HepG2 (cell line): Measurements from ENCODE around the gene MLST8. TPM values are rescaled to one million over a fixed set of nuclear protein-coding genes. Genes with fewer than 3 reads are reported as not detected.

Experiments
- BHLHE40 ChIP-seq: IDR thresholded peaks from 2 replicates; pipeline ENCODE4 v1.6.1; 2011; ENCODE audit warnings: low read length, improper control_type of control experiment
- E2F1 ChIP-seq: sonication (generic); formaldehyde crosslinking; IDR thresholded peaks from 2 replicates; pipeline ENCODE4 v1.5.0; 2020; ENCODE audit warnings: missing genetic modification reagents
- ELF4 ChIP-seq: sonication (generic); formaldehyde crosslinking; IDR thresholded peaks from 2 replicates; pipeline ENCODE4 v1.5.0; 2020; ENCODE audit warnings: missing genetic modification reagents, mild to moderate bottlenecking, moderate library complexity, borderline replicate concordance
- FOXK2 ChIP-seq: fragments of 450-650 bp; IDR thresholded peaks from 2 replicates; pipeline ENCODE4 v1.6.1; 2016
- KDM3A ChIP-seq: IDR thresholded peaks from 2 replicates; pipeline ENCODE4 v1.6.1; 2018; ENCODE audit warnings: low read depth, missing compliant biosample characterization
- NCOA1 ChIP-seq: sonication (generic); formaldehyde crosslinking; IDR thresholded peaks from 2 replicates; pipeline ENCODE4 v1.9.0; 2021; ENCODE audit warnings: missing genetic modification reagents
- NFRKB ChIP-seq: fragments of 450-650 bp; IDR thresholded peaks from 2 replicates; pipeline ENCODE4 v1.6.1; 2017
- PCBP2 ChIP-seq: fragments of 200-400 bp; formaldehyde crosslinking; optimal IDR thresholded peaks from 2 replicates; pipeline ENCODE3; 2018; ENCODE audit warnings: low read length, low read depth; ENCODE audit not compliant: poor library complexity, severe bottlenecking
- SOX6 ChIP-seq, 2 experiments: fragments of 450-650 bp in 1 of 2; sonication (generic) in 1 of 2; formaldehyde crosslinking in 1 of 2; IDR thresholded peaks; 2 replicates each; pipeline versions ENCODE4 v1.4.0 to v1.6.1; 2017 to 2020; ENCODE audit warnings: antibody characterized with exemption in 1 of 2, mild to moderate bottlenecking in 1 of 2, missing genetic modification reagents in 1 of 2
- SRF ChIP-seq: IDR thresholded peaks from 2 replicates; pipeline ENCODE4 v1.6.1; 2011; ENCODE audit warnings: mild to moderate bottlenecking, low read depth, low read length, moderate library complexity
- TAF1 ChIP-seq: sonication (generic); formaldehyde crosslinking; IDR thresholded peaks from 2 replicates; pipeline ENCODE4 v1.4.0; 2020; ENCODE audit warnings: missing genetic modification reagents
- ZBTB49 ChIP-seq: sonication (generic); formaldehyde crosslinking; IDR thresholded peaks from 2 replicates; pipeline ENCODE4 v1.4.0; 2020; ENCODE audit warnings: missing genetic modification reagents, borderline replicate concordance
- ZFP82 ChIP-seq: sonication (generic); formaldehyde crosslinking; IDR thresholded peaks from 2 replicates; pipeline ENCODE4 v1.5.1; 2020; ENCODE audit warnings: mild to moderate bottlenecking, missing genetic modification reagents, borderline replicate concordance
- ZNF232 ChIP-seq: sonication (generic); formaldehyde crosslinking; IDR thresholded peaks from 2 replicates; pipeline ENCODE4 v1.4.0; 2020; ENCODE audit warnings: missing genetic modification reagents, borderline replicate concordance
- ZNF670 ChIP-seq: sonication (generic); formaldehyde crosslinking; IDR thresholded peaks from 2 replicates; pipeline ENCODE4 v1.8.0; 2022; ENCODE audit warnings: mild to moderate bottlenecking, missing genetic modification reagents, borderline replicate concordance
- ZZZ3 ChIP-seq: sonication (generic); formaldehyde crosslinking; IDR thresholded peaks from 2 replicates; pipeline ENCODE4 v1.4.0; 2020; ENCODE audit warnings: missing genetic modification reagents, mild to moderate bottlenecking, borderline replicate concordance
- polyA plus RNA-seq, 8 experiments: library from polyadenylated mRNA; depleted of rRNA in 3 of 8; stranded (reverse) in 7 of 8; unstranded in 1 of 8; fragments of >200 nt; fragmentation: Illumina TruSeq in 4 of 8; extraction: Trizol in 4 of 8; gene quantifications; 2 replicates each; pipeline versions ENCODE4 v1.2.1 to v1.2.3, GENCODE V29; 2011 to 2016; ENCODE audit warnings: low read depth in 4 of 8, missing spikeins in 1 of 8, mixed read lengths in 1 of 8; ENCODE audit not compliant: insufficient read depth in 1 of 8
- total RNA-seq, 5 experiments: library from RNA; depleted of rRNA; stranded (reverse); fragments of >200 nt; fragmentation: Illumina TruSeq; extraction: Trizol; gene quantifications; 2 replicates each; pipeline ENCODE4 v1.2.3, GENCODE V29; 2016; ENCODE audit warnings: low read depth in 1 of 5
- TF ChIP-seq, protein P1 (sequence below): sonication (generic); formaldehyde crosslinking; IDR thresholded peaks from 2 replicates; pipeline ENCODE4 v1.5.1; 2020; ENCODE audit warnings: mild to moderate bottlenecking, moderate library complexity, missing genetic modification reagents
- TF ChIP-seq, protein P2 (sequence below): sonication (generic); formaldehyde crosslinking; IDR thresholded peaks from 2 replicates; pipeline ENCODE4 v1.9.0; 2021; ENCODE audit warnings: mild to moderate bottlenecking, missing genetic modification reagents

Gene MLST8
- total and polyA plus RNA-seq, 2 of the 13 experiments (the other 11 are each of a cell fraction or from before 2014, with no cell fraction given) = 30.8 to 72.7 TPM

GRCh38 chr16:2223221-2223941, 18.1 kb downstream of the MLST8 start, which contains the start of gene E4F1 (continued):
- TF ChIP-seq SOX6 (IDR thresholded peaks at IDR 0.05) (no peak), SOX6 (CRISPR knock-in tag; IDR thresholded peaks at IDR 0.05) (peak; percentile 71), ZNF670 (CRISPR knock-in tag) (no peak), NFRKB (no peak), NCOA1 (CRISPR knock-in tag) (no peak), ZZZ3 (CRISPR knock-in tag) (peak; percentile 87; the same call in 1 of the 2 replicates), PCBP2 (no peak), BHLHE40 (no peak), E2F1 (CRISPR knock-in tag) (peak; percentile 87; the same call in 1 of the 2 replicates), ZFP82 (CRISPR knock-in tag) (no peak), TAF1 (peak; percentile 91), KDM3A (CRISPR knock-in tag) (peak; percentile 35; the same call in 1 of the 2 replicates), ZBTB49 (peak; percentile 68; the same call in 1 of the 2 replicates), ZNF232 (CRISPR knock-in tag) (peak; percentile 71; the same call in 1 of the 2 replicates), SRF (peak; percentile 53; the same call in 1 of the 2 replicates), FOXK2 (no peak), ELF4 (no peak)
- TF ChIP-seq, protein P1, sequence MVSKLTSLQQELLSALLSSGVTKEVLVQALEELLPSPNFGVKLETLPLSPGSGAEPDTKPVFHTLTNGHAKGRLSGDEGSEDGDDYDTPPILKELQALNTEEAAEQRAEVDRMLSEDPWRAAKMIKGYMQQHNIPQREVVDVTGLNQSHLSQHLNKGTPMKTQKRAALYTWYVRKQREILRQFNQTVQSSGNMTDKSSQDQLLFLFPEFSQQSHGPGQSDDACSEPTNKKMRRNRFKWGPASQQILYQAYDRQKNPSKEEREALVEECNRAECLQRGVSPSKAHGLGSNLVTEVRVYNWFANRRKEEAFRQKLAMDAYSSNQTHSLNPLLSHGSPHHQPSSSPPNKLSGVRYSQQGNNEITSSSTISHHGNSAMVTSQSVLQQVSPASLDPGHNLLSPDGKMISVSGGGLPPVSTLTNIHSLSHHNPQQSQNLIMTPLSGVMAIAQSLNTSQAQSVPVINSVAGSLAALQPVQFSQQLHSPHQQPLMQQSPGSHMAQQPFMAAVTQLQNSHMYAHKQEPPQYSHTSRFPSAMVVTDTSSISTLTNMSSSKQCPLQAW (CRISPR knock-in tag) = no peak; the same call in 1 of the 2 replicates
- TF ChIP-seq, protein P2, sequence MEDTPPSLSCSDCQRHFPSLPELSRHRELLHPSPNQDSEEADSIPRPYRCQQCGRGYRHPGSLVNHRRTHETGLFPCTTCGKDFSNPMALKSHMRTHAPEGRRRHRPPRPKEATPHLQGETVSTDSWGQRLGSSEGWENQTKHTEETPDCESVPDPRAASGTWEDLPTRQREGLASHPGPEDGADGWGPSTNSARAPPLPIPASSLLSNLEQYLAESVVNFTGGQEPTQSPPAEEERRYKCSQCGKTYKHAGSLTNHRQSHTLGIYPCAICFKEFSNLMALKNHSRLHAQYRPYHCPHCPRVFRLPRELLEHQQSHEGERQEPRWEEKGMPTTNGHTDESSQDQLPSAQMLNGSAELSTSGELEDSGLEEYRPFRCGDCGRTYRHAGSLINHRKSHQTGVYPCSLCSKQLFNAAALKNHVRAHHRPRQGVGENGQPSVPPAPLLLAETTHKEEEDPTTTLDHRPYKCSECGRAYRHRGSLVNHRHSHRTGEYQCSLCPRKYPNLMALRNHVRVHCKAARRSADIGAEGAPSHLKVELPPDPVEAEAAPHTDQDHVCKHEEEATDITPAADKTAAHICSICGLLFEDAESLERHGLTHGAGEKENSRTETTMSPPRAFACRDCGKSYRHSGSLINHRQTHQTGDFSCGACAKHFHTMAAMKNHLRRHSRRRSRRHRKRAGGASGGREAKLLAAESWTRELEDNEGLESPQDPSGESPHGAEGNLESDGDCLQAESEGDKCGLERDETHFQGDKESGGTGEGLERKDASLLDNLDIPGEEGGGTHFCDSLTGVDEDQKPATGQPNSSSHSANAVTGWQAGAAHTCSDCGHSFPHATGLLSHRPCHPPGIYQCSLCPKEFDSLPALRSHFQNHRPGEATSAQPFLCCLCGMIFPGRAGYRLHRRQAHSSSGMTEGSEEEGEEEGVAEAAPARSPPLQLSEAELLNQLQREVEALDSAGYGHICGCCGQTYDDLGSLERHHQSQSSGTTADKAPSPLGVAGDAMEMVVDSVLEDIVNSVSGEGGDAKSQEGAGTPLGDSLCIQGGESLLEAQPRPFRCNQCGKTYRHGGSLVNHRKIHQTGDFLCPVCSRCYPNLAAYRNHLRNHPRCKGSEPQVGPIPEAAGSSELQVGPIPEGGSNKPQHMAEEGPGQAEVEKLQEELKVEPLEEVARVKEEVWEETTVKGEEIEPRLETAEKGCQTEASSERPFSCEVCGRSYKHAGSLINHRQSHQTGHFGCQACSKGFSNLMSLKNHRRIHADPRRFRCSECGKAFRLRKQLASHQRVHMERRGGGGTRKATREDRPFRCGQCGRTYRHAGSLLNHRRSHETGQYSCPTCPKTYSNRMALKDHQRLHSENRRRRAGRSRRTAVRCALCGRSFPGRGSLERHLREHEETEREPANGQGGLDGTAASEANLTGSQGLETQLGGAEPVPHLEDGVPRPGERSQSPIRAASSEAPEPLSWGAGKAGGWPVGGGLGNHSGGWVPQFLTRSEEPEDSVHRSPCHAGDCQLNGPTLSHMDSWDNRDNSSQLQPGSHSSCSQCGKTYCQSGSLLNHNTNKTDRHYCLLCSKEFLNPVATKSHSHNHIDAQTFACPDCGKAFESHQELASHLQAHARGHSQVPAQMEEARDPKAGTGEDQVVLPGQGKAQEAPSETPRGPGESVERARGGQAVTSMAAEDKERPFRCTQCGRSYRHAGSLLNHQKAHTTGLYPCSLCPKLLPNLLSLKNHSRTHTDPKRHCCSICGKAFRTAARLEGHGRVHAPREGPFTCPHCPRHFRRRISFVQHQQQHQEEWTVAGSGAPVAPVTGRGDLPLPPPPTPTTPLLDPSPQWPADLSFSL (CRISPR knock-in tag) = no peak
